GM18502 (cell line): Measurements from ENCODE around the gene C16orf89.

Source experiments
- ATAC-seq: cut with Tn5 transposase; IDR thresholded peaks from one replicate; pipeline ENCODE4 v1.9.1; 2021; ENCODE audit warnings: mild to moderate bottlenecking; ENCODE audit not compliant: unreplicated experiment, poor library complexity

Gene C16orf89

DNA sequence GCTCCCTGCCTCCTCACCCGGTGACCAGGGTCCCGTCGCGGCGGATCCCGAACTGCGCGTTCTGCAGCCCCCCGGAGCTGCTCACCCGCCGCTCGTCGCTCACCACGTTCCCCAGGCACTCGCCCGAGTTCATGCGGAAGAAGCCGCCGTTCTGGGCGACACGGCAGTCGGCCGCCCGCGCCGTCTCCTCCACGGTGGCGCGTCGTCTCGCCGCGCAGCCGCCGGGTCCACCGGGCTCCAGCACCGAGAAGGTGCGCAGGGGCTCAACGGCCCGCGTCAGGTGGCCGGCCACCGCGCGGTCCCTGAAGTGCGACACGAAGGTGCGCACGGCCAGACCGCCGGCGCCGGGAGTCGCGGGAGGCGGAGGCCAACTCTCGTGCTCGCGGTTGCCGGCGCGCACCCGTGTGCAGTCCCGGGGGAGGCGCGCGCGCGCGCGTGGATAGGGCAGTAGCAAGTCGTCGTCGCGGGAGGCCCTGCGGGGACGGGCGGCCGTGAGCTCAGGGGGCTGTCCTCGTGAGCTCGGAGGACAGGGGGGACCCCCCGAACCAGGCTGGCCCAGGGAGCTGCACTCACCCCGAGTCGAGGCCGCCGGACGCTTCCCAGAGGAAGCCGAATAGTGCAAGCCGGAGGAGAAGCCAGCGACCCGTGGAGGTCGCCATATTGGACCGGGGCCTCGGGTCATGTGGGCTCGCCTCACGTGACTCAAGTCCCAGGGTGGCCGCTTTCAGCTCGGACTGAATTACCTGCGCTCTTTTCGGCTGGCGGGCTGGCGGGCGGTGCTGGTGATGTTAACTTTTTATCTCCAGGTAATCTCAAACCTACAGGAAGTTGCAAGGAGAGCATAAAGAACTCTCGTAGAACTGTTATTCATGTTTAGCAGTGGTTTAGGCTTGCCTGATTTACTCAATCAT lies 32.2 kb downstream of the C16orf89 start, which contains the start of gene NAGPA:
Gene NAGPA (minus strand): TSS at position 680 of the 911 bp plus-strand sequence. CDS start 21 bp downstream, at position 659.
- ATAC-seq = peak; percentile 92

DNA sequence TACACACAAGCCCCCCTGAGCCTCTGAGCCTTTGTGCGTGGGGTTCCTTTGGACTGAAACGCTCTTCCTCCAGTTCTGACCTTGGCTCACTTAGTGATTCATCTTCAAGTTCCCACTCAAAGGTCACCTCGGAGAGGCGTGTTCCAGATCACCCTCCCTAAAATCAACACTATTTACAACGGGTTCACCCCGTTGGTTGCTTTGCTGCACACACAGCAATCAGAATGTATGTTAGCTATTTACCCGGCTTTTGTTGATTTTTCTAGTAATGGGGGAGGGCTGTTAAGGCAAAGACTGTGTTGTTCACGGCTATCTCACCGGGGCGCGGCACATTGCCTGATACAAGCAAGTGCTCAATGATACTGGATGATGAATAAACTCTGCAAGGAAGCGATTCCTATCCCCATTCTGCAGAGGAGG lies 33.0 kb downstream of the C16orf89 start:
- no peak for ATAC-seq

DNA sequence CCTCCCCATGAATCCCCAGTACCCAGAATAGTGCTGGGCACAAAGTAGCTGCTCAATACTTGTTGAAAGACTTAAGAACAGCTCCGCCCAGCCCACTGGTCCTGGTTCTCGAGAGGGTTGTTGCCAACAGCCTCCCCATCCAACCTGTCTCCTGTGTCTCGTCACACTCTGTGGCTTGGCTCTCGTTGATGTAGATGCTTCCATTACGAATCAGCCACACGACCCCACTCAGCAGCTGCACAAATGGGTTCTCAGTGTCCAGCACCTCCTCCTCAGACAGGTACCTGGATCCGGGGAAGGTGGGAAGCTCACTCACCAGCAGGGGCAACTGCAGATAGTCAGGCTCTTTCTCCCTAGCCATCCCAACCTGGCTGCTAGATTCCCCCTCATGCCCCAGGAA lies 34.2 kb downstream of the C16orf89 start:
- no peak for ATAC-seq

DNA sequence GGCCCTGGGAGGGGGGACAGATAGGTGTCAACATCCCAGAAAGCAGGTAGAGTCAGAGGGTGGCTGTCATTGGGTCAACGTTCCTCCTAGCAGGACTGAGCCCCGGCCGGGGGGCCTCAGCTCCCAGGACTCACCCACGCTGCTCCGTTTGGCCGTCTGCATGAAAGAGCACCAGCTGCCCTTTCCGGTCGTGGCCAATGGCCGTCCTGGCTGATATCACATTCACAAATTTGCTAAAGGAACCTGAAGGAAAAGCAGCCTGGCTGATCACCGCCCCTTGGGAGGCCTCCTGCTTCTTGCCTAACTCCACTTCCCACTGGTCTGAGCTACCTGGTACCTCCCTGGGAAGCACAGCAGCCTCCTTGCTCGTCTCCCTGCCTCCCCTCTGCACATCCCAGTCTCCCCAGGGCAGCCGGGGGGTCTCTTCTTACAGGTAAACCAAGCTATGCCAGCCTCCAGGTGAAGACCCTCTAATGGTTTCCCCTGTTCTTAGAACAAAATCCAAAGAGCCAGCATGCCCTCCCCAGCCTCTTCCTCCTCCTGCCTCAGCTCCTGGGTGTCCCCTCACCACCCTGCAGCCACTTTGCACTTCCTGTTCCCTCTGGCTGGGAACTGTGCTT lies 35.4 kb downstream of the C16orf89 start:
- no peak for ATAC-seq

DNA sequence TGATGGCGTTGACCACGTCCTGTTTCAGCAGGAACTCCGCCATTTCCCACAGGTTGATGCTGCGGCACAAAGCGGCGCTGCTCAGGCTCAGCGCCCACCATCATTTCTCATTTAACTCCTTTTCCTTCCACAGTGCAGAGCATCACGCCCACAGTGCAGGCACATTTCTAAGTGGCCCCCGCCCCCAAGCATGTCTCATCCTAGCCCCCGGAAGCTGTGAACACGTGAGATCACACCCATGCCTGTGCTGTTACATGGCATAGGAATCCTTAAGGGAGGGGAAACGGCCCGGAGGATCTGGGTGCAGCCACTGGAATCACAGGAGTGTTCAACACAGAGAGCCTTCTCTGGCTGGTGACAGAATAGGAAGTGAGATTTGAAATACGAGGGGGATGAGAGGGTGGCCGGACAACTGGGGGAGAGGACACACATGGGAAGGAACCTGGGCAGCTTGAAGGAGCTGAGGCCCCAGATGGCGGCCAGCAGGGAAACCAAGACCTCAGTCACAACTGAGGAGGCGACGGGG lies 36.7 kb downstream of the C16orf89 start:
- ATAC-seq = no peak

DNA sequence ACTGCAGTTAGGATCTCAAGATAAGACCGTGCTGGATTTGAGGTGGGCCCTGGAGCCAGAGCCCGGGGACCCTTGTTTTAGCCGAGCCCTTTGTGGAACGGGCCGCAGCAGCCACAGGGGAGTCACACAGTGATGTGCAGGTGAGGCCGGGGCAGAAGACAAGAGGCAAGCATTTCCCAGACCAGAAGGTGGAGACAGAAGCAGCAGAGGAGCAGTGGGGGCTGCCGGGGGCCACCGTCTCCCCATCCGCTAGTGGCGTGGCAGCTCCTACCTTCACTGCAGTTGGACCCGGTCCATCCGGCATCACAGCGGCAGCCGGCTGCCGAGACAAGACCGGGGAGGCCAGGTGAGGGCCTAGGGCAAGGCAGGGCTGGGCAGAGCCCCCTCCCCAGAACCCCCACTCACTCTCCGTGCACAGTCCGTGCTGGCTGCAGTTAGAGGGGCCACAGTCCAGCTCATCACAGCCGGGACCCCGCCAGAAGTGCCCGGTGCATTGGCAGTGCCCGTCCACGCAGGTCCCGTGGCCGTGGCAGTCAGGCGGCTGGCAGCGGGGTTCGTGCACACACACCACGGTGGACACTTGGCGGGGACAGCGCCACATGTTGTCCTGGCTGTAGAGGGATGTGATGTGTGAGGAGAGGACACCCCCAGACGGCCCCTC lies 38.1 kb downstream of the C16orf89 start:
- no peak for ATAC-seq

DNA sequence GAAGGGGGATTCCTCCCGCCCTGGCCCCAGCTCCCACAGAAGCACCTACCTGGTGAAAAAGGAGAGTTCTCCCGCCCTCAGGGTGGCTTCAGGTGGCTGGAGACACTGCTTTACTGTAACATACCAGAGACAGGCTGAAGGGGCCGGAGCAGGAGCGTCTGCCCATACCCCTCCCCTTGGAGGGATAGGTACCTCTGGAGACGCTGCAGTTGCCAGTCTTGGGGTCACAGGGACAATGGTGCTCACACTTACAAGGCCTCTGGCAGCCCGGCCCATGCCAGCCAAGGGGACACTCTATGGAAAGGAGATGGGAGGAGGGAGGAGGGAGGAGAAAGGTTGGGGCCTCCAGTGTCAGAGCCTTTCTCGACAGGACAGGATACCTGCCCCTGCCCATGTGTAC lies 38.7 kb downstream of the C16orf89 start:
- no peak for ATAC-seq

DNA sequence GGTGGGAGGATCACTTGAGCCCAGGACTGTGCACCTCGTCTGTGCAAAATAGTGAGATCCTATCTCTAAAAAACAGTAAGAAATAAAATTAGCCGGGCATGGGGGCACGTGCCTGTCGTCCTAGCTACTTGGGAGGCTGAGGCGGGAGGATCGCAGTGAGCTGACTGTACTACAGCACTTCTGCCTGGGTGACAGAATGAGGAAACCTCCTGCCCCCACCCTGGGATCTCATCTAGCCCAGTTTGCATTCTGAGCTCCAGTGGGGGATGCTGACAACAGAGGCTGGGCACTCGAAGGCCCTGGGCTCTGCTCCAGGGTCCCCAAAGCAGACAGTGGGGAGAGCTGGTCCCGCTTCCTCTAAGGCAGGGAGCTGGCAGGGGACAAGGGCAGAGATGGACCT lies 39.1 kb downstream of the C16orf89 start:
- ATAC-seq = no peak

DNA sequence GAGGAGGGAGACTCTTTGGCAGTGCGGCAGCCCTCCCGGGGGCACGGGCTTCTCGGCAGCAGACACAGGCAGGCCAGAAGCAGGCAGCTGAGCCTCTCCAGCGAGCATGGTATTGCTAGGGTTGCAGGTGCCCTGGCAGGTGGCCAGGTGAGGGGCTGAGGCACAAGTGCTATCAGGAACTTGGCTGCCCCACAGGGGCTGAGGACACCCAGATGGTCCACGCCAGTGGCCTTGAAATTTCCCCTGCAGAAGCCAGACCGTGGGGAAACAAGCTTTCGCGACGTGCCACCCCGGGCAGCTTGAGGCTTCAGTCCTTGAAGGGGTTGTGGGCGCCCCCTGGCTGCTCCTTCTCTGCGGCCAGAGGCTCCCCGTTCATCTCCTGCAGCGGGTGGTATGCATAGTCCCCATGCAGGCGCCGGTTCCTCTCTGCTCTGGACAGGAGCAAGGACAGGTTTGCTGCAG lies 40.6 kb downstream of the C16orf89 start:
- ATAC-seq = no peak

DNA sequence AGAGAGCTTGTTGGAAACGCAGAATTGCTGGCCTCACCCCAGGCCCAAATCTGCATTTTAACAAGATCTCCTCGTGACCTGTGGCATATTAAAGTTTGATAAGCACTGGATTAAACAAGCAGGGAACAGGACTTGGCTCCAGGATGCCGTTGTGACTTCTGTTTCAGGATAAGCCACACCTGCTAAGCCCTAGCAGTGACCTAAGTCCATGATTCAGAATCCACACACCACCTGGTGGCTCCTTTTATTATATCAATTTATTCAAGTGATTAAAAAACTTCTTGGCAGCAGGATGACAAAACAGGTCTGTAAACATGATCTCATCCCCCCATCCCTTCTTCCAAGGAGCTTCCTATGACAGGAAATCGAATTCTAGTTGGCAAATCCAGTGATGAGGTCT lies 41.1 kb downstream of the C16orf89 start:
- no peak for ATAC-seq

DNA sequence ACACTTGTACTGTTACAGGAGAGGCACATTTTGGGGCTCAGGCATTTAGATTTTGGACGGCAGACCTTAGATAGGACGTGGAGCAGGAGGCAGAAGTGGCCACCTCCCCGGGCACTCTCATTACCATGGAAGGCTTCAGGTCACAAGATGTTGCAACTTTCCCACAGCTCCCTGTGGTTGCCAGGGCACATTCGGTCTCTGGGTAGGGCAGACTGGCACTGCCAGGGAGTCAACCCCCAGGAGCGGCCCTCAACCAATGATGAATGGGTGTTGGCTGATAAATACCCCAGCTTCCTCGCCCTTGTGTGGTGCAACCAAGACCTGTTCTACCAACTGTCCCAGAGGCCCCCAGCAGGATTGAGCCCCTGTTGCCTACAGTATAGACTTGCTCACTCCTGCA lies 43.2 kb downstream of the C16orf89 start:
- ATAC-seq = no peak

DNA sequence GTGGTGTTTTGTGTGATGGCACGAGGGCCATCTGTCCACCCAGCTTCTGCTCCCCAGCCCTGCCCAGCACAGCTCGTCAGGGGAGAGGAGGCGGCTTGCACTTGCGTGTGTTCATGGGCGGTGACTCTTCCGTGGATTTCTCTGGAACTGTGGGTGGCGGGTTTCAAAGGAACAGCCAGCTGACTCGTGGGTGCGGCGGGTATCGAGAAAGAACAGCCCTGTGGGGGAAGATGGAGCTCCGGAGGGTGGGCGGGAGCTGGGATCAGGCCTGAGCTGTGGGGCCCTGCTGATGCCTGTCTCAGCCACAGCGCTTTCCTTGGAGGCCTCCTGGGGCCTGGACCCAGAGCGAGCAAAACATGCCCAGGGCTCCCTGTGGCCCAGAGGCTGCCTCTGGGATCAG lies 45.2 kb downstream of the C16orf89 start:
- ATAC-seq = no peak

DNA sequence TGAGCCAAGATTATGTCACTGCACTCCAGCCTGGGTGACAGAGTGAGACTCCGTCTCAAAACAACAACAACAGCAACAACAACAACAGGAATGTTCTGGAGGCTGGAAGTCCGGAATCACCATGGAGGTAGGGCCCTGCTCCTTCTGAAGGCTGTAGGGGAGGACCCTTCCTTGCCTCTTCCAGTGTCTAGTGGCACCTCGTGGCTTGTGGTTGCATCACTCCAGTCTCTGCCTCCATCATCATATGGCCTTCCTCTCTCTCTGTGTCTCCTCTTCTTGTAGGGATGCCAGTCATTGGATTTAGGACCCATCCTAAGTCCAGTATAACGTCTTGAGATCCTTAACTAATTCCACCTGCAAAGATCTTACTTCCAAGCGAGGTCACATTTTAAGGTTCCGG lies 46.0 kb downstream of the C16orf89 start:
- ATAC-seq = no peak

DNA sequence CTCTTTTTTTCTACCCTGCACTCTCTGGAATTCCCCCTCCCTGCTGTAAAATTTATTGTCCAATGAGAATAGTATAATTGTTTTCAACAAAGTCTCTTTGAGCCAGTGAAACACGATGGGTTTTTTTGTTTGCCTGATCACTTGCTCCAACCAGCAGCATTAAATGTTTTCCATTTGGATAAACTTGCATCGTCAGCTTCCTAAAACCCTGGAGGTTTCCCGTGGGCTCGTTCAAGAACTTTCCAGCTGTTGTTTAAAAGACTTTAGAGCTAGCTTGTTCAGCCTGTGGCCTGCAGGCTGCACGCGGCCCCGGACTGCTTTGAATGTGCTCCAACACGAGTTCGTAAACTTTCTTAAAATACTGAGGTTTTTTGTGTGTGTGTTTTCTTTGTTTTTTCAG lies 47.0 kb downstream of the C16orf89 start:
- ATAC-seq = no peak

DNA sequence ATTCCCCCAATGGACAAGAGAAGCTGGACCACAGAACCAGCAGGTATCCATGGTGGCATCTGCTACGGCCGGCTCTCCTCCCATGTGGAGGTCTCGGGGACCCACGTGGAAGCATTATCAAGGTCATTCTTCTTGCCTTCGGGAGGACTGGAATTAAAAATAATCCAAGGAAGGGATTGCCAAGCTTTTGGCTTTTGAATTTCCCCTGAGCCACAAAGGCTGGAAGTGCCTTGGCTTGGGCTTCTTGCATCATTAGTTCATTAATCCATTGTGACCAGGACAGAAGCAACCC lies 48.1 kb downstream of the C16orf89 start:
- ATAC-seq = no peak

DNA sequence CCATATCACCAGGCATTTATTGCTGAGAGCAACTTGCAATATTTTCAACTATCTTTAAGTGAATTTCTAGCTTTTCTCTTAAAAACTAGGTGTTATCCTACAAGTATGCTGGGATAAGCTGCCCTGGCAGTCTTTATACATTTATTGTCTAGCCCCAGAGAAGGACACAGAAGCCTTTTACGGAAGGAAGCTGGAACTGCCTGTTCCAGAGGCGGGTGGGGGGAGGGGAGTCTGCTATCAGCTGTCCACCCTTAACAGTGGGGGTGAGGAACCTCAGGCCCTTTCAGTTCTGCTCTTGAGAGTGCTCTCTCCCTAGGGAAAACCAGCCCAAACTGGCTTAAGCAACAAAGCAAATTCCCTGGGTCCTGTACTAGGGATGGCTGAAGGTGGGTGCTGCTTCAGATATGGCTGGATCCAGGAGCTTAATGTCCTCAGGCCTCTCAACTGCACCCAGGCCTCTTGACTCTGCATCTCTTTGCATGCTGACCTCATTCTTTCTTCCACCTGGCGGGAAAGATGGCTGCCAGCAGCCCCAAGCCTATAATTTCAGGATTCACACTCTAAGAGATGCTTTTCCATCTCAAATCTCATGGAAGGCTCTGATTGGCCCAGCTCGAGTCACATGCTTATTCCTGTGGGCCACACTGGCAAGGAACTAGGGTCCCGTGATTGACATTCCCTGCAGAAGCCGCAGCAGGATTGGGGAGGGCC lies 48.6 kb downstream of the C16orf89 start:
- no peak for ATAC-seq

DNA sequence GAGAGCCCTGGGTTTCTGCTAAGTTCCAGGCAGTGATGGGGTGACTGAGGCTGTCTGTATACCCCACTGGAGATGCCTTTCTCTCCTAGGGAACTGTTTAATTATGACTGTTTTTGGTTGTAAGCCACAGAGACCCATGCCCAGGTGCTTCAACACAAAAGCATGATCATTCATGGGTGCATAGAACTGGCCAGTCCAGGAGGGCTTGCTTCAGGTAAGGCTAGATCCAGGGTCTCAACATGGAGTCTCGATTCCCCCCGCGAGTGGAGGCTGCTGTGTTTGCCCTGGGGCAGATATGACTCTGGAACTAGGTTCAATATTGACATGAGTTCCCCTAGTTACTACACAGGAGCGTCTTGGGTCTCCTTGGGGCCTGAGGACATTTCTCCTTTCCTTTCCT lies 49.9 kb downstream of the C16orf89 start:
- no peak for ATAC-seq

DNA sequence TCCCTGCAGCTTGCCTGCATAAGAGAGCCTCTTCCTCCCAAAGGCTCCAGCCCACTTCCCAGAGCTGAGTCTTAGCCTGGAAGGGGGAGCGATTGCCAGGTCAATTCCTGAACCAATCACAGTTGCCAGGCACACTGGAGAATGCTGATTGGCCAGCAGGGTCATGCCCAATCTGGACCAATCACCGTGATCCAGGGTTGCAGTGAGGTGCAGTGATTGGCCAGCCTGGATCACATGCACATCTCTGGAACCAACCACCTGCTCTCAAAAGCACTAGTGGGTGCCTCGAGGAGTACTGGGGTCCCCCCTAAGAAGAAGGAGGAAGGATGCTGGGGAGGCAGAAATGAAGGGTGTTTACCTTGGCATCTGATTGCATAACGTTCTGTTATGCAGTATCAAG lies 50.4 kb downstream of the C16orf89 start:
- no peak for ATAC-seq

DNA sequence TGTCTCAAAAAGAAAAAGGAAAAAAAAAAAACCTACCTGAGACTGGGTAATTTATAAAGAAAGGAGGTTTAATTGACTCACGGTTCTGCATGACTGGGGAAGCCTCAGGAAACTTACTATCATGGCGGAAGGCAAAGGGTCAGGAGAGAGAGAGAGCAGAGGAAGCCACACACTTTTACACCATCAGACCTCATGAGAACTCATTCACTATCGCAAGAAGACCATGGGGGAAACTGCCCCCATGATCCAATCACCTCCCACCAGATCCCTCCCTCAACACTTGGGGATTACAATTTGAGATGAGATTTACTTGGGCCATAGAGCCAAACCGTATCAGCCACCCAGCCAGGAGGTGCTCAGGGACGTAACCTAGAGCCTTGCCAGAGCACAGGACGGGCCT lies 52.9 kb downstream of the C16orf89 start:
- no peak for ATAC-seq

DNA sequence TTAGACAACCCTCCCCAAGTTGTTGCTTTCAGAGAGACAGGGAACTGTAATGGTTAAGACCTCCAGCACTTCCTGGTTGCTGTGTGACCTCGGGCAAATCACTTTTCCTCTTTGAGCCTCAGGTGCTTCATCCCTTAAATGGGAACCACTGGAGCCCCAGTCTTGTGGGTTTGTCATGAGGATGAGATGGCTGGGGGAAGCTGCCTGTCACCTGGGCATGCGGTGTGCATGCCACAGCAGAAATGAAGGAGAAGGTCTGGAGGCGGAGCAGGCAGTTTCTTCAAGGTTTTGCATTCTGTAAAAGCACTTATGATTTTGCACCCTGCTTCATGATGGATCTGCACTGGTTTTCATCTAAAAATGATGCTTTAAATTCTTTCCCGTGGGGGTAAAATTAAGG lies 54.1 kb downstream of the C16orf89 start:
- ATAC-seq = no peak
